ENCODE data around the gene IL2RA. TPM values are rescaled to one million over a fixed set of nuclear protein-coding genes. Genes with fewer than 3 reads are reported as not detected.

Gene IL2RA
- total and polyA plus RNA-seq, 10 donors: 3.5 to 78.7 (median 15.4) TPM

GRCh38 chr10:6089334-6090219 lies 27.4 kb upstream of the IL2RA start:
- no peaks in the 10 kb centered on the region for H3K27me3 ChIP-seq (replicated peaks in 1 of 7)
- peak in 1 of 3 donors; percentile 7 for TF ChIP-seq POLR2AphosphoS5 (IDR thresholded peaks at IDR 0.05)
- no peak for TF ChIP-seq CTCF (IDR thresholded peaks at IDR 0.05 in 8 of 11, conservative IDR thresholded peaks at IDR 0.05 in 3 of 11)
- no peak for TF ChIP-seq POLR2A (IDR thresholded peaks at IDR 0.05)
- WGBS, 5 donors: 0 to 1% (median 0%) methylated on average over 46 to 53 of the region's 53 CpGs
- peak overlapping the region; percentile 69 to 97 (median 92) for H3K27ac ChIP-seq
- intact Hi-C loops (cut with DNase I; ENCODE audit: low total_unique reads): loop anchor here (5.0 kb wide), 1 partner anchor 77 kb away; no protein-coding TSS in a partner anchor
- no peaks in the 10 kb centered on the region for H3K9me3 ChIP-seq
- H3K36me3 ChIP-seq: no peaks in the 10 kb centered on the region
- H3K4me1 ChIP-seq: peaks cover 43 to 83% (median 72%) of the 10 kb centered on the region in 6 donors
- H3K4me3 ChIP-seq: peak overlapping the region; percentile 62 to 94 (median 82)
- peak; percentile 86 for DNase-seq

GRCh38 chr10:6088721-6089333 lies 26.7 kb upstream of the IL2RA start, which contains the start of gene RBM17:
Gene RBM17, plus strand, starts transcription at chr10:6089034. Its CDS starts 8,032 bp downstream, at chr10:6097066.
- peaks cover 39 to 82% (median 69%) of the 10 kb centered on the region in 6 donors for H3K4me1 ChIP-seq
- H3K9me3 ChIP-seq: no peaks in the 10 kb centered on the region
- H3K36me3 ChIP-seq: no peaks in the 10 kb centered on the region
- H3K27me3 ChIP-seq (replicated peaks in 1 of 7): no peaks in the 10 kb centered on the region
- H3K27ac ChIP-seq: peak within 1 kb of the TSS; percentile 69 to 97 (median 92)
- 0 to 1% (median 0%) methylated on average over 31 to 77 of the region's 77 CpGs for WGBS, 5 donors
- DNase-seq: peak; percentile 99
- H3K4me3 ChIP-seq: peak within 1 kb of the TSS; percentile 62 to 94 (median 82)
- TF ChIP-seq POLR2AphosphoS5 (IDR thresholded peaks at IDR 0.05) (peak; percentile 82 to 91 (median 84)), POLR2A (IDR thresholded peaks at IDR 0.05) (peak in 1 of 3 donors; percentile 4), CTCF (IDR thresholded peaks at IDR 0.05 in 8 of 11, conservative IDR thresholded peaks at IDR 0.05 in 3 of 11) (peak; percentile 99 to 100 (median 100))
- intact Hi-C loops (cut with DNase I; ENCODE audit: low total_unique reads): loop anchor here (5.0 kb wide), 1 partner anchor 77 kb away; no protein-coding TSS in a partner anchor

- 12 to 17% (median 15%) methylated on average over 19 of the region's 19 CpGs for WGBS, 5 donors
- Histone ChIP-seq H3K36me3 (no peaks in the 10 kb centered on the region), H3K9me3 (no peaks in the 10 kb centered on the region), H3K4me3 (peak overlapping the region in 3 of 8 donors; percentile 0 to 47 (median 3)), H3K27ac (peak overlapping the region; percentile 43 to 81 (median 78)), H3K4me1 (peaks cover 25 to 75% (median 55%) of the 10 kb centered on the region in 6 donors), H3K27me3 (replicated peaks in 1 of 7) (peaks cover 0 to 5% (median 0%) of the 10 kb centered on the region in 7 donors)
- peak; percentile 97 for DNase-seq
- TF ChIP-seq POLR2AphosphoS5 (IDR thresholded peaks at IDR 0.05): peak; percentile 74 to 89 (median 86)
- no peak for TF ChIP-seq POLR2A (IDR thresholded peaks at IDR 0.05)
- TF ChIP-seq CTCF (IDR thresholded peaks at IDR 0.05 in 8 of 11, conservative IDR thresholded peaks at IDR 0.05 in 3 of 11): peak; percentile 58 to 95 (median 85)
- intact Hi-C loops (cut with DNase I; ENCODE audit: low total_unique reads): loop anchor here (5.0 kb wide), 1 partner anchor 74 kb away; no protein-coding TSS in a partner anchor
These were observed 24.4 kb upstream of the IL2RA start for GRCh38 chr10:6086375-6087233.

Data from spleen (tissue), 11 donors.